ENCODE data around the gene BIRC6.

GRCh38 chr2:32627441-32627813, 270.6 kb downstream of the BIRC6 start:
- no peak for TF ChIP-seq CTCF (optimal IDR thresholded peaks at IDR 0.05 in 1 of 3, IDR thresholded peaks at IDR 0.05 in 1 of 3, conservative IDR thresholded peaks at IDR 0.05 in 1 of 3; ENCODE audit: extremely low read depth in 1 of 3, insufficient read depth in 2 of 3, low read length in 3 of 3)
- no peak for TF ChIP-seq EZH2 (IDR thresholded peaks at IDR 0.05; ENCODE audit: low read length)
